HG03575 (cell line): ENCODE measurements around the gene ADTRP.

ENCODE experiments used
- ATAC-seq: cut with Tn5 transposase; IDR thresholded peaks from one replicate; pipeline ENCODE4 v1.9.1; 2021; ENCODE audit not compliant: unreplicated experiment, insufficient number of reproducible peaks, low FRiP score; ENCODE audit errors: extremely low read depth

ADTRP gene

GRCh38 chr6:11780097-11780428 is 1.5 kb upstream of the ADTRP start:
- no peak for ATAC-seq

DNA sequence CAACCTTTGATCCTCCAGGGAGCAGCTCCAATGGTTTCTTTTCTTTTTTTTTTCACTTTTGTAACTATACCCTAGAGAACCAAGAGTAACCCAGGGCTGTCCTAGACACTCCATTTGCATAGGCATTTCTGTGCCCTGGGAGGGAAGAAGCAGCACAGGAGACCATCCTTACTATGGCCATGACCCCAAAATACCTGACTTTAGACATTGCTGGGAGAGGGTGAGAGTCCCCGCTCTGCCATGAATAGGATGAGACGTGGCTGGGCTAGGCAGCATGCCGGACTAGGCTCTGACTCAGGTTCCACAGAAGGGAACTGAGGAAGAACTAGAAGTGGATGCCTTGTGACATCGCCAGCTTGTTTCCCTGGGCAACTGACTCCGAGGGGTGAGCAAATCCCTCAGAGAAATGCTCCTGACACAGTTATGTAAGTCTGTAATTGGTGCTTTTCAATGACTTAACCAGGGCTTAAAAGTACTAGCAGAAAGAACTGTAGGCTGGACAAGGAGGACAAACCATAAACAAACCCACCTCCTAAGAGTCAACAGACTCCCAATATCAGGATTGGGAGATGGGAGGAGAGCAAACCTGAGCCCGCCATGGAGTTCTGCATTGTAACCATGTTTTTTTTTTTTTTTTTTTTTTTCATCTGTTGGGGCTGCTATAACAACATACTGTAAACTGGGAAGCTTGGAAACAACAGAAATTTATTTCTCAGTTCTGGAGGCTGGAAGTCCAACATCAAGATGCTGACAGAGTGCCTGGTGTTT is 910 bp upstream of the ADTRP start:
- no peak for ATAC-seq

DNA sequence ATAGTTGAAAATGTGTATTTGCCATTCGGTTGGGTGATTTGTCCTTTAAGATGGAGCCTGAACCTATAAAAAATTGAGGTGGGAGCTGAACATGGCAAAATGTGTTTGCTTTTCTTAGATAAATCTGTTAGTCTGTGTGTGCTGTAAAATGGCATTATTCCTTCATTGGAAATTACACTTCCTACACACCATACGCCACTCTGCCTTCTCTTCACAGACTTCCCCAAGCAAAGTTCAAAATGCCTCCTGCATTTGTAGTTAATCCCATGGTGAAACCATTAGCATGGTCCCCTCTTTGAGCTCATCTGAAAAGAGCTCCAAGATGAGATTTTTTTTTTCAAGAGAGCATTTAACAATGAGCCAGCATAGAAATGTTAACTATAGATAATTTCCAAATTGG is 567 bp downstream of the ADTRP start:
- no peak for ATAC-seq

DNA sequence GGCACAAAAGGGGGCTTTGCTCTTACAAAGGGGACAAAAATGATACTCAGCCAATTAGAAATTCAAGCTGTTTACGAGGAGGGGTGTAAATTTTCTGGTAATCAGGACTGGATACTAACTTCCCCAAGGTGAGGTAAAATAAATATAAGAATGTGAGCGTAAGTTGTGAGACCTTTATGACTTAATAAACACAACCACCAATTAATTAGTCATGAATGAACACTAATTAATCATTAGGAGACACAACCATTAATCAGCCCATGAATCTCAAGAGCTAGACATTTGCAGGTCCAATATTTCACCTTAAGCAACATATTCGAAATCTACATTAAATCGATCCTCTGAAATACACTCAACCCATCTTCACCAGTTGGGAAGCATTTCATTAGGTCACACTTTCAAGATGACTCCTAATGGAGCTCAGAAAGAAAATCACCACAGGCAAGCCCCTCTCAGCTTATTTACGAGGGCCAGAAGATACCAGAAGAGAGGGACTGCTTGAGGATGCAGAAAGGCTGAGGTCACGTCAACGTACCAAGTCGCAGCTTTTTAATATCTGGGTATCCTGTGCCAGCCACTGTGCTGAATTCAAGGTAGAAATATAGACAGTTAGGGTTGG is 2.7 kb downstream of the ADTRP start:
- no peak for ATAC-seq

DNA sequence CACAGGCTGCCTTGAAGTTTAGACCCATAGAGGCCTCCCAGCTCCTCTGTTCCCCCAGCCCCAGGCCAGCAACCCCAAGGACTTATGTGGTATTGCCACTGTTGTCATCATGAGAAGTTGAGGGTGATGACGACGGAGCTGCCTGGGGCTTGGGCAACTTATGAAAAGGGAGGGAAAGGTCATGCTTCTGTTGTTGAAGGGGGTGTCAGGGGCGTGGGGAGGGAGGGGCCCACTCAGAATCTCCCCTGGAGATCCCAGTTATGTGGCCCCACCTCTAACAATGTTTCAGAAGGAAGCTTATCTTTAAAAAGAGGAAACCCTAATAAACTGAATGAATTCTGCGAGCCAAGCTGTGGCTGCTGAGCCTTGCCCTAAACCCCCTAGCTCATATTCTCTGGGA is 4.2 kb downstream of the ADTRP start:
- ATAC-seq, result no peak

- ATAC-seq, result no peak
Measured at GRCh38 chr6:11773581-11773980, 5.0 kb downstream of the ADTRP start.

- ATAC-seq, result no peak
Measured at GRCh38 chr6:11773013-11773412, 5.6 kb downstream of the ADTRP start.

DNA sequence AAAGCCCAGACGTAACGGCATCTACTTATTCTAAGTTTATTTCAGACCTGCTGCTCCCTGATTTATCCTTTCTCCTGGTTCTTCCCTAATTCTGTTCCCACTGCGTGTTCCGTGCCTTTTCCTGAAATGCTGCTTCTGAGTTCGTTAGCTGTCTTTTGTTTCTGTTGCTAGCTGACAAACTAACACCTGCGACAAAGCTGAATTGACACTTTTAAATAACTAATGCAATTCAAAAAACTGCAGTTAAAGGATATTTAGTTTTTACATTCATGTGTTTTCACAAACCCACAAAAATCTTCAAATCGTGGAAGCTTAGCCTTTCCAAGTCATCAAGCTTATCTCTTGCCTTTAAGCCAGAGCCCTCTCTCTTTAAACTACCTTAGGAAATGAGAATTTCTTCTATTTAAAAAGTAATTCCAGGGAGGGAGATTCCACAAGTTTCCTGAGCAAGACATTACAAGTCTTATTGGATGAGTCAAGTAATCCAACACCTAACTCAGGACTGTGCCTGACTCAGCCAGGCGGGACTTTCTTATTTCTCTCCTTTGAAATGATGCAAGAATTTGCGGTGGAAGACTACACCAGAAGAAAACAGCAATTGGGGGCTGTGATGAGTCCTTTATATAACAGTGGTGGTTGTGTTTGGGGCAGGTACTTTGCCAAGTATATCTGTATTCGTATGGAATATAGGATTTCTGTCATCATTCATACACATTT is 6.3 kb downstream of the ADTRP start:
- ATAC-seq, result no peak

DNA sequence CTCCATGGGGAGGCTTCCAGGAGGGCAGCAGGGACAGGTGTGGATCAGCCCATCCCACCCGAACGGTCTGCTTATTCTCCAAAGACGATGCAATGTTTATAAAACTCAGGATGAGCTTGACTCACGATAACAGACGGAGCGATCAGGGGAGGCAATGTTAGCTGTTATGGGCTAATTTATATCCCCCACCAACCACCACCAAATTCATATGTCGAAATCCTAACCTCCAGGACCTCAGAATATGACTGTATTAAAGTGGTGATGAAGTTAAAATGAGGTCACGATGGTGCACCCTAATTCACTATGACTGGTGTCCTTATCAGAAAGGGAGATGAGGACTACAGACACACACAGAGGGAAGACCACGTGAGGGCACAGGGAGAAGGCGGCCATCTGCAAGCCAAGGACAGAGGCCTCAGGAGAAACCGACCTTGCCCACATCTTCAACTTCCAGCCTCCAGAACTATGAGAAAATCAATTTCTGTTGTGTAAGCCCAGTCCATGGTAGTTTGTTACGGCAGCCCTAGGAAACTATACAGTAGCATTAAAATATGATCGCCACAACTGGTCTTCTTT is 7.0 kb downstream of the ADTRP start:
- no peak for ATAC-seq

- ATAC-seq, result no peak
Measured at GRCh38 chr6:11770546-11771466, 7.8 kb downstream of the ADTRP start.

DNA sequence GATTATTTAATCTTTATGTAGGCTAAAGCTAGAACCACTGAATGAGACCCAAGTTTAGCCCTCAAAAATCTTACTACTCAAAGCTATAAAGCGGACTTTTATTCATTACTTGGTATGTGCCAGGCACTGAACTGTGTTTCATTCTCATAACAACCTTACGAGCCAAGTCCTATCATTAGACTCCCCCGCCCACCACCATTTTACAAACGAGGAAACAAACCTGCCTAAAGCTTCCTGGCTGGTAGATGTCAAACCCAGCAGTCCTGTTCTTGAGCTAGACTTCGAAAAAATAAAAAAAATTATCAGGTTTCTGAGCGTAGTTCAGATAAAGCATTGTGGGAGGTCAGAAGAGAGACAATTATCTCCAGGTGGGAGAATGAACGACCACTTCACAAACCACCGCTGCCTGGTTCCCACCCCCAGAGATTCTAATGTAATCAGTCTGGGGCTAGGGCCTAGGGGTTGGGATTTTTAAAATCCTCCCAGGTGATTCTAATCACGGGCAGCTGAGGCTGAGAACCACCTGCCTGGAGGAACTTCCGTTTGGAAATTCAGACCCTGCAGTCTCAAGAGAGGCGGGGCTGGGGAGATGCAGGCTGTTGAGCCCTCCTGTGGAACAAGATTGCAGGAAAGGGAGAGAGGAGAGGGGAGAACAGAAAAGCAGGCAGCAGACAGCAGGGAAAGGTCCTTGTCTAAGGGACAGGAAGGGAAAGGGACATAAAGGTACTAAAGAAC is 8.6 kb downstream of the ADTRP start:
- no peak for ATAC-seq

DNA sequence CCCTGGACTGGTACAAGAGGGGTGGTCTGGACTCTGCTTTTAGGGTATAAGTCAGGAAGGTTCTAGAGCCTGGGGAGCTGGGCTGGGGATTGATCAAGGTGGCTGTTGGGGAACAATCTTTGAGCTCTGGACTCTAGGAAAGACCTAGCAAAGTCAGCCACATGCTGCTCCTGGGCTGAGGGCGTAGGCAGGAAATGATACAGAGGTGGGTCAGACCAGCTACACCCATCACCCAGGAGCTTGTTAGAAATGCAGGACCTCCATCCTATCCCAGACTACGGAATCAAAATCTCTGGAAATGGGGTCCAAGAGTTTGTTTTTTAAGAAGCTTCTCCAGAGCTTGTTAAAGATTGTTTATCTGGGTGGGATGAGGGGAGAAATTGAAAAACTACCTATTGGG is 9.4 kb downstream of the ADTRP start:
- ATAC-seq, result no peak

- no peak for ATAC-seq
Measured at GRCh38 chr6:11767978-11768756, 10.4 kb downstream of the ADTRP start.

DNA sequence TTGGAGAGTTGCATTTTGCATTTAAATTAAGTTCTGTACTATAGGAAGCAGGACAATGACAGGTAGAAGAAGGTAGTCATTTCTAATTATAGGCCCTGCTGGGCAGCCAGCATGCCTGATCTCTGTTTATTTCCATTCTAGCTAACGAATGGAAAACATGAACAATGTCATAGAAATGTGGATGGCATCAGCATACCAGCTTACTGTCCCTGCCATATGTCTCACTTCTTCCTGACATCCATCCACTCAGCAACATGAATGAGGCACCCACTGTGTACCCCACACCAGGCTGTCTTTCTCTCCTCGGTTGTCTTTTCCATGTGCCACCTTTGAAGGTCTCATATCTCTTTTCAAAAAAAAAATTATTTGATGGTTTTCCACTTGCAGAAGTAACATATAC is 11.1 kb downstream of the ADTRP start:
- no peak for ATAC-seq

- no peak for ATAC-seq
Measured at GRCh38 chr6:11766589-11767450, 11.8 kb downstream of the ADTRP start.

DNA sequence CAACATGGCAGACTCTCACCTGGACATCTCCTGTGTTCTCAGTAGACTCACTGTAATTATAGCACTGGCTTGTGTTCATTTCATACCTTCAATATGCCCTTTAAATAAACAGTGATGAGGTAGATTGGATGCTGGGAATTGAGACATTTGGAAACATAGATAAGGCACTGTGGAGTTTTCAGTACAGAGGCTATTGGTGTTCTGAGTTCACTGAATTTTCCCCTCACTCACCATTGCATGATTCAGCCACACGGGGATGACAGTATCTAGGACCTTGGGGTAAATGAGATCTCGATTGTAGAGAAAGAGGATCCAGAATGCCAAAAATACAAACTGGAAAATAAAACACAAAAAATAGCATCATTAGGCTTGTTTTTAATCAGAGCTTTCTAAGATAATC is 12.6 kb downstream of the ADTRP start:
- ATAC-seq, result no peak

GRCh38 chr6:11764250-11764604 is 14.4 kb downstream of the ADTRP start:
- ATAC-seq, result no peak
